ENCODE results near the gene ZNF333. TPM values are rescaled to one million over a fixed set of nuclear protein-coding genes. Genes with fewer than 3 reads are reported as not detected.

The ZNF333 gene
- total RNA-seq = 10.2 and 11.4 TPM in 2 replicates

GRCh38 chr19:14689598-14690503 is at the start of gene ZNF333:
Gene ZNF333 (plus strand): TSS chr19:14690048. CDS start chr19:14693492, 3,444 bp downstream.
- intact Hi-C loops (cut with micrococcal nuclease) = loop anchor here (1.0 kb wide), 1 partner anchor 116 kb away; no protein-coding TSS in a partner anchor

GRCh38 chr19:14648506-14648905 is 41.3 kb upstream of the ZNF333 start:
- intact Hi-C loops (cut with micrococcal nuclease) = no loop called here

GRCh38 chr19:14649020-14649419 is 40.8 kb upstream of the ZNF333 start:
- intact Hi-C loops (cut with micrococcal nuclease) = no loop called here

- intact Hi-C loops (cut with micrococcal nuclease) = no loop called here
These were observed 39.7 kb upstream of the ZNF333 start for GRCh38 chr19:14650161-14650560.

- intact Hi-C loops (cut with micrococcal nuclease) = no loop called here
These were observed 34.9 kb upstream of the ZNF333 start for GRCh38 chr19:14654786-14655560.

- intact Hi-C loops (cut with micrococcal nuclease) = no loop called here
These were observed 34.1 kb upstream of the ZNF333 start for GRCh38 chr19:14655726-14656125.

- intact Hi-C loops (cut with micrococcal nuclease) = no loop called here
These were observed 29.9 kb upstream of the ZNF333 start for GRCh38 chr19:14659874-14660489.

GRCh38 chr19:14661372-14661924 is 28.4 kb upstream of the ZNF333 start:
- intact Hi-C loops (cut with micrococcal nuclease) = no loop called here

GRCh38 chr19:14669940-14670339 is 19.9 kb upstream of the ZNF333 start:
- intact Hi-C loops (cut with micrococcal nuclease) = no loop called here

- intact Hi-C loops (cut with micrococcal nuclease) = no loop called here
These were observed 19.4 kb upstream of the ZNF333 start for GRCh38 chr19:14670408-14670807.

GRCh38 chr19:14672188-14672872 is 17.5 kb upstream of the ZNF333 start:
- intact Hi-C loops (cut with micrococcal nuclease) = no loop called here

- intact Hi-C loops (cut with micrococcal nuclease) = no loop called here
These were observed 16.8 kb upstream of the ZNF333 start for GRCh38 chr19:14673088-14673487.

GRCh38 chr19:14674764-14675163 is 15.1 kb upstream of the ZNF333 start, which contains the start of gene ADGRE3:
Gene ADGRE3 (minus strand): TSS chr19:14674844. CDS start chr19:14674770, 74 bp downstream.
- intact Hi-C loops (cut with micrococcal nuclease) = no loop called here

GRCh38 chr19:14676762-14677161 is 13.1 kb upstream of the ZNF333 start:
- intact Hi-C loops (cut with micrococcal nuclease) = no loop called here

GRCh38 chr19:14677464-14677863 is 12.4 kb upstream of the ZNF333 start:
- intact Hi-C loops (cut with micrococcal nuclease) = no loop called here

- intact Hi-C loops (cut with micrococcal nuclease) = no loop called here
These were observed 11.6 kb upstream of the ZNF333 start for GRCh38 chr19:14678199-14678598.

GRCh38 chr19:14682084-14682483 is 7.8 kb upstream of the ZNF333 start:
- intact Hi-C loops (cut with micrococcal nuclease) = no loop called here

- intact Hi-C loops (cut with micrococcal nuclease) = no loop called here
These were observed 6.4 kb upstream of the ZNF333 start for GRCh38 chr19:14683439-14683838.

- intact Hi-C loops (cut with micrococcal nuclease) = no loop called here
These were observed 3.4 kb upstream of the ZNF333 start for GRCh38 chr19:14686411-14686810.

GRCh38 chr19:14694641-14695266 is 4.9 kb downstream of the ZNF333 start:
- intact Hi-C loops (cut with micrococcal nuclease) = no loop called here

Data from T-helper 2 cell treated with Interferon-gamma antibody and Interleukin-4, amounts not matched to agents 100 ng/mL and 5 ng/mL, for 36 hours (primary cell).